GM18909 (cell line): Measurements from ENCODE around the gene STON2.

ENCODE experiments used
- ATAC-seq: cut with Tn5 transposase; IDR thresholded peaks from one replicate; pipeline ENCODE4 v1.9.1; 2021; ENCODE audit warnings: mild to moderate bottlenecking; ENCODE audit not compliant: unreplicated experiment, poor library complexity

STON2 gene

DNA sequence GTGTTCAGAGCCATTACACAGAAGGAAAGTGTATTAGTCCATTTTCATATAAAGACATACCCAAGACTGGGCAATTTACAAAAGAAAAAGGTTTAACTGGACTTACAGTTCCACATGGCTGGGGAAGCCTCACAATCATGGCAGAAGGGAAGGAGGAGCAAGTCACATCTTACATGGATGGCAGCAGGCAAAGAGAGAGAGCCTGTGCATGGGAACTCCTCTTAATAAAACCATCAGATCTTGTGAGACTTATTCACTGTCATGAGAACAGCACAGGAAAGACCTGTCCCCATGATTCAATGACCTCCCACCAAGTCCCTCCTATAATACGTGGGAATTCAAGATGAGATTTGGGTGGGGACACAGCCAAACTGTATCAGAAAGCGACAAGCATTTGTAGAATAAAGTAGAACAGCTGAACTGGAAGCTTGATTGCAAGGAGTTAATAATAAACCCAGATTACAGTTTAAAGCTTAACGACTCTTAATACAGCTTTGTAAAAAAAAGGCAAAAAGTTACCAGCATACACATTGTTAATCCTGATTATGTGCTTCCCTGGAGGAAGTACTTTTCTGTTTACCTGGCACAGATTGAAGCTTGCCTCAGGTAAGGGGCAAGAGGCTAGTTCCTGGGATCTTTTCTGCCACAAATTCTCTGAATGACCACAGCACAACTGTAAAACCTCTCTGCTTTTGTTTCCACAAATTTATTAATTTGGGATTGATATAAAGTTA, 18.1 kb upstream of the STON2 start:
- no peak for ATAC-seq

DNA sequence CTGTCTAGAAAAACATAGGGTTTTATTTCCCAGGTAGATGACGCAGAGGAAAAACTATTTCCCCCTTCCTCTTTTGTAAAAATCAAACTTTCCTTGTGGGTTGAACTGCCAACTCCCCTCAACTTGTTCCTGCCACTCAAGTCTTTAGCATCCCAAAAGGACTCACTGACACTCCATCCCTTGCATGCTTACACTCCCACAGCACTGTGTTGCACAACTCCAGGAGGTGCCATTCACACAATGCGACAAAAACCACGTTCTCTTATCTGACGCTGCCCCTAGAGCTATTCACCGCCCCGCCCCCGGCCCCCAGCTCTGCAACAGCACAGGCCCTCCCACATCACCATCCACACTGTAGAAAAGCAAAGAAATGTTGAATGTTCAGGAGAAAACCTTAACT, 16.9 kb upstream of the STON2 start:
- no peak for ATAC-seq

DNA sequence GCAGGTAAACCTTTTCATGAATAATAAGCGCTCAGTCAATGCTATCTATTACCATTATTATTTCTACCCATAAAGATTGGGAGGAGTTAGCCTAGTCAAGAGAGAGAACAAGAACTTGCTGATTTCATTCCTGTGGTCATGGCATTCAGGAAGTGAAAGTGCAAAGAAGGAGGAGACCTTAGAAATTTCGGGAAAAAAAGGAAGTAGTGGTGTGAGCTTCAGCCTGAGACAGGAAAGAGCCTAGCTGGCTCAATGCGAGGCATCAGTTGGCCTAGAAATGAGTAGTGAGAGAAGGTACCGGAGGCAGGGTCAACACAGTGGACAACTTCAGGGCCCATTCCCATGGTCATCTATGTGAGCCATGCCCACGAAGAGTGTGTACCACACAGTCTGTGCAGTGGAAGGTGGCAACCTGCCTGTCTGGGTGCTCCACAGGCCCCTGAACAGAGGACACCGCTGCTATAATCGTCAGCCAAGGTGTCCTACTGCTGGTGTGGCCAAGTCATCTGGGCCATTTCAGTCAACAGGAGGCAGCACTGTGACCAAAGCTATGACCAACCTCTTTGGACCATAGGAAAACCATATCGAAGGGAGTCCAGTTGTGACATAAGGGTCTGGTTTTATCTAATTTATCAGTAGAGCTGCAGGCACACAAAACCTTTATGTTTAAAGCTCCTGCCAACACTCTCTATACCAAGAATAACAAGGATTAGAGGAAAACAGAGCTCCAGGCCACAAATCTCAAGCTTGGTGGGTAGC, 16.2 kb upstream of the STON2 start:
- ATAC-seq = no peak

DNA sequence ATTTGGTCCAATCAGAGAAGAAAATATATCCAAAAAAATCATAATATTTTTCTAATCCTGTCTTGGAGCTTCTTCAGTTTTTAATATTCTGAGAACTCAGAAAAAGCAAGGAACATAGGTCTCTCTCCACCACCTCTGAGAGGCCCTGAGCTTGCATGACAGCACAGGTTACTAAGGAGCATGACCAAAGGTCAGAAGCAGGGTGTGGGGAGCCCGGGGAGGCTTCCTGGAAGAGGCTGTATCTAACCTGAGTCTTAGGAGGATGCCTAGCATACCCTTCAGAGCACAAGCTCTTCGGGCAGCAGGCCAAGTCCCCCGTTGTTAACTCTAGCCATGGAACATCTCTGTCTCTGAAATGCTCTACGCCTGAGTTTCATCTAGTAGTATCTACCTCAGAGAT, 15.7 kb upstream of the STON2 start:
- no peak for ATAC-seq

DNA sequence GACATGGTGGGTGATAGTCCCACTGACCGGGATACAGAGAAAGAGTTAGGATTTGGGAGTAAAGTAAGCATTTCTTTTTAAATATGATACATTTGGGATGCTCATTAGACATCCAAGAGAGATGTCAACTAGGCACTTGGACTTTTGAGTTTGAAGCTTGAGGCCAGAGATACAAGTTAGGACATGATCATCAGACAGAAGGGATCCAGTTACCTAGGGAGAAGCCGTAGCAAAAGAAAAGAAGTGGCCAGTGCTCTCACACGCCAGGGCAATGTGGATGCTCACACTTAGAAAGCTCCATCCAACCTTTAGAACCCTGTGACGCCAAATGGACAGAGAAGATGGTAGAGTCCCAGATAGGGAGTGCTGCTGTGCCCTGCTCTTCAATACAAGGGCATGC, 14.0 kb upstream of the STON2 start:
- ATAC-seq = no peak

DNA sequence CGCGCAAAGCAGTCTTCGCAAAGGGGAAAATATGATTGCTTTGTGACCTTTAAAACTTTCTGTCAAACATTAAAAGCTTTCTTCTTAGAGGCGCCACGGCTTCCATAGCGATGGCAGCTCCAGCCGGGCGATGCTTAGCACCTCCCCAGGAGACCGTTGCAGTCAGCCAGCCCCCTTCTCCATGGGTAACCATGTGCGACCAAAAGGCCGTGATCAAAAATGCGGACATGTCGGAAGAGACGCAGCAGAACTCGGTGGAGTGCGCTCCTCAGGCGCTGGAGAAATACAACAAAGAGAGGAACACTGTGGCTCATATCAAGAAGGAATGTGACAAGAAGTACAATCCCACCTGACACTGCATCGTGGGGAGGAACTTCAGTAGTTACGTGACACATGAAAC, 12.7 kb upstream of the STON2 start:
- ATAC-seq = no peak

DNA sequence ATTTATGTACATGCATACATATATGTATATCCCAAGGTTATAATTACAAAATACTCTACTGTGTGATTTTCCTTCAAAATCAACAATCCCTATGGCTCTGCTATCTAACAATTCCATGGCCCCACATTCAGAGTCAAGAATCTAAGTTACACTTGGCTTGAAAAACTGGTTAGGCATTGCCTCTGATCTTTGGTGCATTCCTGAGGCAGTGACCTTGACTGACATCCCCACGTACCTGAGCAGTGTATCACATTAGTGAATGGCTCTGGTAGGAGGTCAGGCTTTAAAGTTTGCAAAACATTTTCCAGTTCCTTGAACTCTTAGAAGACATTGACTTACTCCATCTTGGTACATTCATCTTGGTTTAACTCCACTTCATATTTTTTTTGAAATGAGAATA, 8.5 kb upstream of the STON2 start:
- ATAC-seq = no peak

DNA sequence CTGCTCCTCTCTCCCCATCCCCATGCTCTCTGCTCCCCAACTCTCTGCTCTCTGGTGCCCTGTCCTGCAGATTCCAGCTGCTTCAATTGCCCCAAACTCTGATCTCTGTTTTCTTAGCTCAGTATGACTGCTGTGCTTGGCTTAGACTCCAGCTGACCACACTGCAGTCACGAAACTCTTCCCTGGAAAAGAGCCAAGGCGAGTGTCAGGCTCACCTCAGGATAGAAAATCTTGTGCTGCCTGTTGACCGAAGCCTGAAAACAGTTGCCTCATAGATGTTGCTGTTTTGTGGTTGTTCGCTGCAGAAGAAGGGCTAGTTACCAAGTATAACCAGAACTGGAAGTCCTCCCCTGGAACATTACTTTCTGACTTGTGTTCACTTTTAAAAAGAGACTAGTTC, 6.7 kb upstream of the STON2 start:
- ATAC-seq = no peak

DNA sequence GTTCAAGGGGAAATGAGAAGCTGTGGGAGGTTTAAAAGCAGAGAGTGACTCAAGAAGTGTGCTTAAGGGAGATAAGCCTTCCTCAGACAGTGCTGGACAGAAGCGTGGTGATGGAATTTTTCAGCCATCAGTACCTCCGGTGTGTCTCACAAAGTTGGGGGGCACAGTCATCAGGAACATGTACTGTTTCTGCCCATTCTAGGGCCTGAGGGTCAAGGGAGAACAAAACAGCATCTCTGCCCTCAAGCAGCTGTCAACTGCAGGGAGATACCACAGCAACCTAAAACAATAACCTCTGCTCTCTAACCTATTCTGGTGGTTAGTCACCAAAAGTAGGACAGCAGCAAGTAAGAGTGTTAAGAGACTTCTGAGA, 2.0 kb upstream of the STON2 start:
- no peak for ATAC-seq

DNA sequence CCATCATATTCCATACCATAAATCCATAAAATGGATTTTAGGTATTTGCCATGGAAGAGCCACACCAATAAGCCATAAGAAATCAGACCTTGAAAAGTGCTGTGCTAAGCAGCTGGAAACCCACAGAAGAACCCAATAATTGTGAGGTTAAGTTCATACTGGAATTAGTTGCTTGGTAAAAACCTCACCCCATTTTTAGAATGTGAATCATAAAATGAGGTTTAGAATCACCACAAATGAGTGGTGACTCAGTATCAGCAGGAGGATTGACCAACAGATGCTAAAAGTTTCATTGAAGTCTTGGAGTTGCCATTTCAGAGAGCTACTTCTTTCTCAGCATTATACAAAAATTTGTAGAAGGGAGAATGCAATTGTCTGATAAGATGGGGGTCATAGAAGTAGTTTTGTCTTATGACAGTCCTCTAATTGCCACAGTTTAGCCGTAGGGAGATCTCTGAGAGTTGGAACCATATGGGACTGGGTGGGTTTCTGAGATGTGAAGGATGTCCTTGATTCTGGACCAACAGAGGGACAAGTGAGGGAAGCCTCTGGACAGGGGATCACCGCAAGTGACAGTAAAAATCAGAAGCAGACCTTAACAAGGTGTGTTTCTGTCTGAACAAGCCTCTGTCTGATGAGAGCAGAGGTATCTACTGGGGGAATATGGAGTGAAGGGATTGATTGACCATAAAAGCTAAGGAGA, 1.4 kb upstream of the STON2 start:
- no peak for ATAC-seq

DNA sequence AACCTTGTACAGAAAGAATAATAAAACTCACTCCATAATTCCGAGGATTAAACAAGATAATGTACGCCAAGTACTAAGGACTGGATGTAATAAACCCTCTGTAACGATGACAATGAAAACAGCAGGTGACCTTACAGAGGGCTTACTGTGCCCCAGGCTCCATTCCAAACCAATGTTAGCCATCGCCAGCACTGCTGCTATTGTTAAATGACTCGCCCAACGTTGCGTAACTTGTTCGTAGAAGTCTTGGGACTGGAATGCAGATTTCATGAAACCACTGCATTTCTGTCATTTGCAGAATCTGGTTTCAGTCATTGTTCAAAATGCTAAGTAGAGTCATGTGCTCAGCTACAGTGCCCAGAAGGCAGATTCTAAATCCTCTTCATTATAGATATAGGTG, 728 bp upstream of the STON2 start:
- ATAC-seq = no peak

DNA sequence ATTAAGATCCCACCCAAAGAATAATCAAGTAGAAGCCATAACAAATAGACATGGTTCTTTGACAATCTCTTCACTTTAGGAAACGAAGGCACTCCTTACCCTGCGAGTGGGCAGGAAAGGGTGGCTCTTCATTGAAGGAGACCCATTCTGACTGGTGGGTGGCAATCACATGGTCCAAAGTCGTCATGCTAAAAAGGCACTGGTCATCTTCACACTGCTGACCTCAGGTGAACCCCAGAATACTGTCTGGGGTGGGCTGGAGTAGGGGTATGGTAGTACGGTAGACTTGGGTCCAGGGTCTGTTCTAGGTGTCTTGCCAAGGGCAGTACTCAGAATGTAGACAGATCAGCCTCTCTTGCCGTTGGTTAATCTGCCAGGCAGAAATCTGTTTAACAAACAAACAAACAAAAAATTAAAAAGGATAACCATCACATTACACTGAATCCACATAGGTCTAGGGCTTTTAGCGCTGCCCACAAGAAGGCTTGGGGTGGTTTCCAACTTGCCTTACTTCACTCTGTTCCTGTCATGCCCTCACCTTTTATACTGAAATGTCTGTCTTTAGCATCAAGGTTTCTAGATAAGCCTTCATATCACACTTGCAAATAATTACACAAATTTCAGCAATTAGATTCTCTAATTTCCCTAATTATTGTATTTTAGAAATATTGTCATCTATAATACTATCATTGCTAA, 1.8 kb downstream of the STON2 start:
- ATAC-seq = no peak

DNA sequence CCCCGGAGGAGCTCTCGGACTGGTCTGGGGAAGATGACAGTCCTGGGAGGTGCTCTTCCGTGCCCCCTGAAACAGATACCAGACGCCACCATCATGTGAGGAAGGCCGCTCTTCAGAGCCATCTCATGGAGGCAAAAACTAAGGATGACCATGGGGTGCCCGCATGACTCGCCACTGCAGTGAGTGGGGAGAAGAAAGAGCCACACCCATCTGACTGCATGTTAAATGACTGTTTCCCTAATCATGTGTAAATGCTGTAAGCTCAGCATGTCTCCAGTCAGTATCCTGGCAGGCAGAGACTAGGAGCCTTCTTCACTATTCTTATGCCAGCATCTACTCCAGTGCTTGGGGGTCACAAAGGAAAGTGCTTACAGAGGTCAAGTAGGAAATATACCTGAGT, 4.0 kb downstream of the STON2 start:
- no peak for ATAC-seq

DNA sequence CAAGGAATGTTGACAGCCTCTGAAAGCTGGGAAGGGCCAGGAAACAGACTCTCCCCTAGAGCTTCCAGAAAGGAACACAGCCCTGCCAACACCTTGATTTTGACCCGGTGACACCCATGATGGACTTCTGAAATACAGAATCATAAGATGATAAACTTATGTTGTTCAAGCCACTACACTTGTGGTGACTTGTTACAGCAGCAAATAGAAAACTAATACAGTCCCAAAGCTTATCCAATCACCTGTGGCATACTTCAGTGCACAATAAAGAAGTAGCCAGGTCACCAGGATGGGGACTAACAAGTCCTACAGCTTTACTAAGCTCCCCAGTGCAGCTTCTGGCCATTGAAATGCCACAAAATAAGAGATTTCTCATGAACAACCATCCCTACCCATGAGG, 5.4 kb downstream of the STON2 start:
- no peak for ATAC-seq

DNA sequence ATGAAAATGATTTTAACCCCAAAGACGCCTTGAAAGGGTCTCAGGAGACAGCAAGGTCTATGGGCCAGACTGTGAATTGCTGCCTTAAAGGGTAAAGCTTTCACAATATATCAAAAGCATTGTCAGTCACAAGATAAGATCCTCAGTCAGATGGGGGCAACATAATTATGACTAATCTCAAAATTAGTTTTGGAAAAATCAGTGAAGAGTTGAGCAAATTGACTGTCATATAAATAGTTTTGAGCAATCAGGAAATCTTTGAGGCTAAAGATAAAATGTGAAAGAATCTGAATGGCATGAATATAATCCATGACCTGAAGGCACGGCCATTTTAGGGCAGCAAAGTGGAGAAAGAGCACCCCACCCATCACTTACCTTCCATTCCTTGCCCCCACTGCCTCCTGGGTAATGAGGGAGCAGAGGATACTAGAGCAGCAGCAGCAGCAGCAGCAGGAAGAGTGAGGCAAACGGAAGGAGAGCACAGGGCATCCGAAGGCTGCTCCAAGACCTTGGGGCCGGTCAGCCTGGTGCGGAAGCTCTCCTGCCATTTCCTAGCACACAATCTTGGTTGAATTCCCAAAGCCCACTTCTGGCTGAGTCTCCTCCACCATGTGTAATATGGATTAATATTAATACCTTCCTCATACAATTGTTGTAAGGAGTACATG, 7.0 kb downstream of the STON2 start:
- no peak for ATAC-seq

DNA sequence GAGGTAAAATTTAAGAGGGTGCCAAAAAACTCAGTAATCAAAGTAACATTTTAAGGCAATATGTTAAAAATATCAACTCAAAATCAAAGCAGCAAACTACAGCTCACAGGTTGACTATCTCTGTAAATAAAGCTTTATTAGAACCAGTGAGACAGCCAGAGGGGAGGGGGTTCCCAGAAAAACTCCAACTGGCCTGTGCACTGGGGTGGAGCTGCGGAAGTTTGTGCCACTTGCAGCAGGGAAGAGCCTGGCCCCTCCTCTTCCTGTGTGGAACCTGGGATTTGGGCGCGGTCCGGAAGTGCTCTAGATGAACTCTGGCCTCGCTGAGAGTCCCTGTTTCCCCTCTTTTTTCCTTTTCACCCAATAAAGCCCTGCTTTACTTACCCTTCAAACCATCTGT, 8.1 kb downstream of the STON2 start:
- ATAC-seq = no peak

DNA sequence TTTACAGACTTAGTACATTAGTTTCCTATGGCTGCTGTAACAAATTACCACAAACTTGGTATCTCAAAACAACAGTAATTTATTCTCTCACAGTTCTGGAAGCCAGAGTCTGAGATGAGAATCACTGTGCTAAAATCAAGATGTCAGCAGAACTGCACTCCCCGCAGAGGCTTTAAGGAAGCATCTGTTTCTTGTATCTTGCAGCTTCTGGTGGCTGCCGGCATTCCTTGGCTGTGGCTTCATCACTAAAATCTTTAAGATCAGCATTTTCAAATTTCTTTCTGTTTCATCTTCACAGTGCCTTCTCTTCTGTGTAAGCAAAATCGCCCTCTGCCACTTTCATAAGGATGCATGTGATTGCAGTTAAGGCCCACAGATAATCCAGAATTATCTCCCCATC, 9.4 kb downstream of the STON2 start:
- no peak for ATAC-seq

DNA sequence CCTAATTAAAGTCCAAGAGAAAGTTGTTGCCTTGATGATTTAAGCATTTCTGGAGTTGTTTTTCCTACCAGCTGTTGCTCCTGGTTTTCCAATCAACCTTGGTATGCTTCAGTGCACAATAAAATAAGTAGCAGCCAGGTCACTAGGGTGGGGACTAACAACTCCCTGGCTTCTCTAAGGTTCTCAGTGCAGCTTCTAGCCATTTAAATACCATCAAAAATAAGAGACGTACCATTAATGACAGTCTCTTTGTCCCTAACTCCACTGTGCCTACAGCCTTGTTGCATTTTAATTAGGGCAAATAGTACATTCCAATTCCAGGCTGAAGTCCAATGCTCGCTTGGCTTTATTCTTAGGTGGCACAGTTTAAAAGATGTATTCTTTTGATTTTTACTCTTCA, 11.8 kb downstream of the STON2 start:
- no peak for ATAC-seq

DNA sequence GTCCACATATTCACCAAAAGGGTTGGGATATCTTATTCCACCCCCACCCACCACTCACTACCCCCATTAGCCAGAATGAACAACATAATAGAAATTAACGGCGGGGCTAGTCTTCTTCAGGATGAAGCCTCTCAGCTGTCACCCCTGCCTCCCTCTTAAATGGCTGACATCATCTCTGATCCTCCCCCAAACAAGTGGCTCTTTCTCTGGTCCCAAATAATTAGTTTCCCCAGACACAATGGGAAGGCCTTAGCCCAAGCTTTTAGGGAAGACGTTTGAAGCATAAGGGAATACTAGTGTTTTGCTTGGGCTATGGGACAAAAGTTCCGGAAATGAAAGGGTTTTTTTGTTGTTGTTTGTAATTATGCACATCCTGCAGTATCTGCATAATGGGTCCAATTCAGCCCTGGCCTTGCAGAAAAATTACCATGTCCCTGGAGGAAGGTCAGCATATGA, 13.8 kb downstream of the STON2 start:
- ATAC-seq = no peak

DNA sequence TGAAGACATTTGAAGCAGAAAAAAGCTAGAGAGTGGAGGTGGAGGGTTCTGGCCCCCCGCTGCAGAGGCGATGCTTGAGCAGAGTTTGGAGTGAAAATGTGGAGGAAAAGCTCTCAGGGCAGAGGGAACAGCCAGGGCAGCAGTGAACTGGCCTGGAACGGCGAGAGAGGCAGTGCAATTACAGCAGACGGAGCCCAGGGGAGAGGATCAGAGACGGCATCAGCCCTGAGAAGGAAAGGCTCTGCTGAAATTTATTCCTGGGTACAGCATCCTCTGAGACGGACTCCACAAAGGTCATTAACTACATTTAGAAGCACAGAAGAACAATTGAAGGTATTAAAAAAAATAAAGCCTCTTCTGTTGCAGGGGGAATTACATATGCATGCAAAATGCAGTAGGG, 14.2 kb downstream of the STON2 start:
- ATAC-seq = no peak
